ENCODE results near the gene ZSWIM6. TPM values are rescaled to one million over a fixed set of nuclear protein-coding genes. Genes with fewer than 3 reads are reported as not detected.

The ZSWIM6 gene
- polyA plus RNA-seq, 3 donors: 1.7 to 33.5 (median 2.7) TPM

- peak overlapping the region in 2 of 7 donors; percentile 15 to 30 for H3K27ac Mint-ChIP-seq
- no peaks in the 10 kb centered on the region for H3K27me3 ChIP-seq (ENCODE audit: control insufficient read depth in 2 of 2, insufficient read depth in 2 of 2, low read length in 2 of 2)
- no peak overlapping the region for H3K4me3 Mint-ChIP-seq
- H3K9me3 ChIP-seq (replicated peaks in 1 of 2; ENCODE audit: control insufficient read depth in 1 of 2, insufficient read depth in 1 of 2, low read length in 2 of 2): no peaks in the 10 kb centered on the region
- H3K27me3 Mint-ChIP-seq (ENCODE audit: low read depth in 3 of 3): no peaks in the 10 kb centered on the region
- peaks cover 15 to 36% of the 10 kb centered on the region in 2 donors for H3K36me3 Mint-ChIP-seq
- DNase-seq: no peak
- H3K4me3 ChIP-seq (replicated peaks in 1 of 3; ENCODE audit: low read depth in 2 of 3, low read length in 3 of 3): no peak overlapping the region
- H3K79me2 ChIP-seq (ENCODE audit: insufficient read depth, low read length): peaks cover 97% of the 10 kb centered on the region
- no peak overlapping the region for H3K4me2 ChIP-seq (replicated peaks; ENCODE audit: extremely low read depth, low read length, poor library complexity, severe bottlenecking)
- no peak overlapping the region for H3K27ac ChIP-seq (ENCODE audit: low read depth in 1 of 2, low read length in 2 of 2)
- H3K9me3 Mint-ChIP-seq: peaks cover 0 to 1% (median 0%) of the 10 kb centered on the region in 7 donors
- no peak for TF ChIP-seq CTCF (IDR thresholded peaks at IDR 0.05)
- H4K20me1 ChIP-seq (ENCODE audit: insufficient read depth, low read length): peaks cover 99% of the 10 kb centered on the region
- H3K4me1 Mint-ChIP-seq: peaks cover 8% of the 10 kb centered on the region
- H3K9ac ChIP-seq (ENCODE audit: insufficient read depth, low read length, poor library complexity, severe bottlenecking): no peak overlapping the region
- H3K4me1 ChIP-seq (ENCODE audit: control insufficient read depth in 1 of 2, insufficient read depth in 2 of 2, low read length in 2 of 2): no peaks in the 10 kb centered on the region
- intact Hi-C loops (cut with micrococcal nuclease): no loop called here
- peaks cover 4 to 17% of the 10 kb centered on the region in 2 donors for H3K36me3 ChIP-seq (replicated peaks in 1 of 2; ENCODE audit: control insufficient read depth in 1 of 2, insufficient read depth in 2 of 2, low read length in 2 of 2)
- 91% methylated on average over 3 of the region's 3 CpGs for WGBS (ENCODE audit: insufficient coverage)
- no peak overlapping the region for H2AFZ ChIP-seq (ENCODE audit: insufficient read depth, low read depth, low read length, poor library complexity, severe bottlenecking)
These were observed 57.6 kb downstream of the ZSWIM6 start for GRCh38 chr5:61389609-61390008.

GRCh38 chr5:61394078-61394704 lies 62.1 kb downstream of the ZSWIM6 start:
- H3K4me1 ChIP-seq (ENCODE audit: control insufficient read depth in 1 of 2, insufficient read depth in 2 of 2, low read length in 2 of 2): no peaks in the 10 kb centered on the region
- H3K36me3 ChIP-seq (replicated peaks in 1 of 2; ENCODE audit: control insufficient read depth in 1 of 2, insufficient read depth in 2 of 2, low read length in 2 of 2): peaks cover 4 to 17% of the 10 kb centered on the region in 2 donors
- peaks cover 0 to 3% (median 0%) of the 10 kb centered on the region in 7 donors for H3K9me3 Mint-ChIP-seq
- peaks cover 99% of the 10 kb centered on the region for H4K20me1 ChIP-seq (ENCODE audit: insufficient read depth, low read length)
- intact Hi-C loops (cut with micrococcal nuclease): no loop called here
- peaks cover 0 to 2% (median 0%) of the 10 kb centered on the region in 3 donors for H3K27me3 Mint-ChIP-seq (ENCODE audit: low read depth in 3 of 3)
- H3K27me3 ChIP-seq (ENCODE audit: control insufficient read depth in 2 of 2, insufficient read depth in 2 of 2, low read length in 2 of 2): no peaks in the 10 kb centered on the region
- no peaks in the 10 kb centered on the region for H3K9me3 ChIP-seq (replicated peaks in 1 of 2; ENCODE audit: control insufficient read depth in 1 of 2, insufficient read depth in 1 of 2, low read length in 2 of 2)
- no peak overlapping the region for H3K4me3 Mint-ChIP-seq
- DNase-seq: no peak
- peaks cover 97% of the 10 kb centered on the region for H3K79me2 ChIP-seq (ENCODE audit: insufficient read depth, low read length)
- no peak overlapping the region for H3K4me3 ChIP-seq (replicated peaks in 1 of 3; ENCODE audit: low read depth in 2 of 3, low read length in 3 of 3)
- 100% methylated on average over 1 of the region's 1 CpG for WGBS (ENCODE audit: insufficient coverage)
- H3K36me3 Mint-ChIP-seq: peaks cover 13 to 37% of the 10 kb centered on the region in 2 donors
- no peak for TF ChIP-seq CTCF (IDR thresholded peaks at IDR 0.05)
- H3K27ac ChIP-seq (ENCODE audit: low read depth in 1 of 2, low read length in 2 of 2): no peak overlapping the region
- no peak overlapping the region for H3K9ac ChIP-seq (ENCODE audit: insufficient read depth, low read length, poor library complexity, severe bottlenecking)
- H3K4me2 ChIP-seq (replicated peaks; ENCODE audit: extremely low read depth, low read length, poor library complexity, severe bottlenecking): no peak overlapping the region
- H2AFZ ChIP-seq (ENCODE audit: insufficient read depth, low read depth, low read length, poor library complexity, severe bottlenecking): no peak overlapping the region
- peak overlapping the region in 3 of 7 donors; percentile 18 to 70 (median 21) for H3K27ac Mint-ChIP-seq
- peaks cover 6% of the 10 kb centered on the region for H3K4me1 Mint-ChIP-seq
